RPMI7951 (cell line): ENCODE results near the gene PRSS36. TPM values are rescaled to one million over a fixed set of nuclear protein-coding genes. Genes with fewer than 3 reads are reported as not detected.
"Not testable (repeated sequence)": the region's sequence is repeated elsewhere in the genome, so short reads cannot be mapped to it uniquely, and the experiment has no call there.

Source experiments
- DNase-seq: peaks from one replicate; pipeline ENCODE4 v3.0.0-alpha.2; 2012; ENCODE audit warnings: low read depth
- total RNA-seq: library from RNA; depleted of rRNA; stranded (reverse); fragments of >200 nt; shearing (Covaris generic); gene quantifications from 2 replicates; pipeline ENCODE4 v1.2.3, GENCODE V29; 2014

The PRSS36 gene
- total RNA-seq, 1 experiment from 2014 or later: 1.1 TPM

GRCh38 chr16:31183432-31184428, 33.9 kb upstream of the PRSS36 start:
- DNase-seq: no peak

- no peak for DNase-seq
Observed at GRCh38 chr16:31182391-31182790, 32.5 kb upstream of the PRSS36 start.

DNA sequence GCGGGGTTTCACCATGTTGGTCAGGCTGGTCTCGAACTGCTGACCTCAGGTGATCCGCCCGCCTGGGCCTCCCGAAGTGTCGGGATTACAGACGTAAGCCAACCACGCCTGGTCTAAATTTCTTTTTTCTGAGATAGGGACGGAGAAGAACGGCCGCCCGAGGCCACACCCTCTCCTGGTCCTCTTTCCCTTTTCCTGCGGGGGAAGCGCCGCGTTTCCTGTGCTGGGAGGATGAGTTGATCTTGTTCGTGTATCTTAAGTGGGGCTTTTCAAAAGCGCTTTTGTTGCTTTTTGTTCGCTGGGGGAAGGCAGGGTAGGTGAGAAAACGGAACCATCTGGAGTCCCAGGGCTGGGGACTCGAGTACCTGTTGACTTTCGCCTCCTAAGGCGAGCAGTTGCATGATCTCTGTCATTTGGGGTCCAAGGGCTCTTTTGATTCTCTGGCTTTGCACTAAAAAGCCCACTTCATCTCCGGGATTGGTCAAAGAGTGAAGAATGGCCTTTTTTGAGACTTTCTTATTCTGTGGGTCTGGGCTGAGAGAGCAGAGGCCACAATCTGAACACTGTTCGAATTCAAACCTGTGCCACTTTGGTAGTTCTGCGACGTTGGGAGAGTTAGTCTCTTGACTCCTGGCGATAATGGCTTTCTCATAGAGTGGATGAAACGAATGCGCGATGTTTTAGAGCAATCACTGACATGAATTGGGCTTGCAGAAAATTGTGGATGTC, 31.4 kb upstream of the PRSS36 start:
- DNase-seq: peak; percentile 60

DNA sequence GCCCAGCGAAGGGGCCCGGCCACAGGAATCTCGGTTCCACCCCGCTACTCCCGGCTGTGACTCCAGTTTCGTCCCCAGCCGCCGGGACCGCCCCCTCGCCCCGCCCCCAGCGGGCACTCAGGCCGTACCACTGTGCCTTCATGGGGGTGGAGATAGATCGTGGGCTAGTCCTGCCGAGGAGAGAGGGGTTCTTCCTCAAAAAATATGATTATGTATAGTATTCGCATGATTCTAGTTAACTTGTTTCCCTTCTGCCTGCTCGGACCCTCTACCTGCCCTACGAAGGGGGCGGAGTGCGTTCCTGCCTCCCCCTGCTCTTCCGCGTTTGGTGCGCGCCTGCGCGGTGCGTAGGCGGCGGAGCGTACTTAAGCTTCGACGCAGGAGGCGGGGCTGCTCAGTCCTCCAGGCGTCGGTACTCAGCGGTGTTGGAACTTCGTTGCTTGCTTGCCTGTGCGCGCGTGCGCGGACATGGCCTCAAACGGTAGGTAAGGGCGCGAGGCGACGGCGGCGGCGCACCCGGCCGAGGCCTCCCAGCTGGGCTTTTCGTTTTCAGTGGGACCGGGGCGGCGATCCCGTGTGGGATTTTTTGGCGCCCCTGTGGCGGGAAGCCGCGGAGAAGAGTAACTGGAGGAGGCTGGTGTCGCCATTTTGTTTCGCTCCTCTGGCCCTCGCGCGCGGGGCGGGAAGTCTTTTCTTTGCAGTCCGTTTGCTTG, 30.0 kb upstream of the PRSS36 start, which contains the start of gene FUS:
FUS (plus strand) TSS at position 393 of the 713 bp plus-strand sequence; CDS start at position 469, 76 bp downstream.
- DNase-seq: peak; percentile 79

- DNase-seq: no peak
Observed at GRCh38 chr16:31179219-31179746, 29.4 kb upstream of the PRSS36 start.

GRCh38 chr16:31177136-31177535, 27.3 kb upstream of the PRSS36 start:
- peak; percentile 94 for DNase-seq

DNA sequence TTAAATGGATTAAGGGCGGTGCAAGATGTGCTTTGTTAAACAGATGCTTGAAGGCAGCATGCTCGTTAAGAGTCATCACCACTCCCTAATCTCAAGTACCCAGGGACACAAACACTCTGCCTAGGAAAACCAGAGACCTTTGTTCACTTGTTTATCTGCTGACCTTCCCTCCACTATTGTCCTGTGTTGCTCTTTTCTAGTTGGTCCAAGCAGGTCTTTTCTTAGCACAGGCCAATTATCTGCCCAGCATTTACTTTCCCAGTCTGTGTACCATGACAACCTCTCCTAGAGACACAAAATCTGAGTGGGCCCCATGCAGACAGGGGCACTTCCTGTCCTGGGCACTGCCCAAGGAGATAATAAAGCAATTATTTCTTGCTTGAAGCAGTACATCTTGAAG, 20.2 kb upstream of the PRSS36 start:
- not testable (repeated sequence) for DNase-seq

DNA sequence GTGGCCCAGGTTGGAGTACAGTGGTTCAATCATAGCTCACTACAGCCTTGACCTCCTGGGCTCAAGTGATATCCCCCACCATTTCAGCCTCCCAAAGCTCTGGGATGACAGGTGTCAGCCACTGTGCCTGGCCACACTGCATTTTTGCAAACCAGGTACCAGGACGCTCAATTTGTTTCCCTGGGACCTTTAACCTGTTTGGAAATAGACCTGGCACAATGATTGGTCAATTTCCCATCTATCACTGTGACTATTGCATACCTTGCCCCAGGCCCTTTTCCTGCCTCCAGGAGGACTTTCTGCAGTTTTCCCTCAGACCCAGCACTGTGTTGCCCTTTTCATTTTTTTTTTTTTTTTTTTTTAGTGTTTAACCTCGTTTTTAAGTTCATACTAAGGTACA, 19.0 kb upstream of the PRSS36 start:
- no peak for DNase-seq

- DNase-seq: no peak
Observed at GRCh38 chr16:31167315-31167714, 17.4 kb upstream of the PRSS36 start.

DNA sequence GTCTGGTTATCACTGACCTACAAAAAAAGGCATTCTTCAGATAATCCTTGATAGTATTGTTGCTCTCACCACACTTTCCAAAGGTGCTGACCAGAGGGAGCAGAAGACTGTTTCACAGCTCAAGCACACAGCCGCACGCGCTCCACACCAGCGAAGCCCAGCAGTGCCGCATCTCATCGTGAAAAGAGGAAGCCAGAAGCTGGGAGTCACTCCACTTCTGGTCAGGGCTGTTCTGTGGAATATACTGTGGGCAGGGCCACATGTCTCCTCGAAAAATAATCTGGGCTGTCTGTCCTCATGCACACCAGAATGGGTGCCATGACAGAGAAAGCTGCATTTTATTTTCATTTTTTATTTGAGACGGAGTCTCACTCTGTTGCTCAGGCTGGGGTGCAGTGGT, 7.3 kb upstream of the PRSS36 start:
- no peak for DNase-seq

- DNase-seq: not testable (repeated sequence)
Observed at GRCh38 chr16:31150976-31151375, 1.1 kb upstream of the PRSS36 start.

- DNase-seq: no peak
Observed at GRCh38 chr16:31149332-31149731, 534 bp downstream of the PRSS36 start.

DNA sequence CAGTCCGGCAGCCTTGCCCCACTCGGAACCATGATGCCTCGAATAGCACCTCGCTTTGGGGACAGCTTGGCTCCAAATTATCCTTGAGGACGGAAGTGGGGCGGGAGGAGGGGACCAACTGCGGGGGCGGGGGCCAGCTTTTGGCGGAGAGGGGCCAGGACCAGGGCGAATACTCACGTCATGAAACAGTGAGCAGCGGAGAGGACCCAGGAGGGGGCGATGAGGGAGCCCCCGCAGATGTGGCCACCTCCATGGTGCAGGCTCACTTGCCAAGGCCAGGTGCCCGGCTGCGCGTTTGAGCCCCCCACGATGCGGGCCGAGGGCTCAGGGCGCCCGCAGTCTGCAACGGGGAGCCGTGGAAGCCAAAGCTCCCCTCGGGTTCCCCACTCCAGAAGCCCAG, 970 bp downstream of the PRSS36 start:
- DNase-seq: no peak

DNA sequence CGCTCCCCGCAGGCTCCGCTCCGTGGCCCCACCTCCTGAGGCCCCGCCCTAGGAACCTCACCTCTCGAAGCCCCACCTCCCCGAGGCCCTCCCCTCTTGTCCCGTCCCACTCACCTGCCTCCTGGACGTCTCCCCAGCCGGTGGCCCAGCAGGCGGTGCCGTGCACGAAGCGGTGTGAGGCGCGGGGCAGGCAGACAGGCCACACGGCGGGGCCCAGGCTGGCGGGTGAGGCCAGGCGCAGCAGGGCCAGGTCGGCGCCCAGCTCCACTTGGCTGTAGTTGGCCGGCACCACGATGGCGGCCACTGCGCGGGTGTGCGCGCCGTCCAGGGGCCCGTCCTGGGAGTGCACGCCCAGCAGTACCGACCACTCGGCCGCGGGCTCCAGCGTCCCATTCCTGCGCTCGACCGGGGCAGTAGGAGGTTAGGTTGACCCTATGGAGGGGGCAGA, 1.6 kb downstream of the PRSS36 start:
- no peak for DNase-seq

- no peak for DNase-seq
Observed at GRCh38 chr16:31147574-31147973, 2.3 kb downstream of the PRSS36 start.

- no peak for DNase-seq
Observed at GRCh38 chr16:31145398-31145990, 4.4 kb downstream of the PRSS36 start.

- peak; percentile 11 for DNase-seq
Observed at GRCh38 chr16:31144418-31144817, 5.4 kb downstream of the PRSS36 start.

DNA sequence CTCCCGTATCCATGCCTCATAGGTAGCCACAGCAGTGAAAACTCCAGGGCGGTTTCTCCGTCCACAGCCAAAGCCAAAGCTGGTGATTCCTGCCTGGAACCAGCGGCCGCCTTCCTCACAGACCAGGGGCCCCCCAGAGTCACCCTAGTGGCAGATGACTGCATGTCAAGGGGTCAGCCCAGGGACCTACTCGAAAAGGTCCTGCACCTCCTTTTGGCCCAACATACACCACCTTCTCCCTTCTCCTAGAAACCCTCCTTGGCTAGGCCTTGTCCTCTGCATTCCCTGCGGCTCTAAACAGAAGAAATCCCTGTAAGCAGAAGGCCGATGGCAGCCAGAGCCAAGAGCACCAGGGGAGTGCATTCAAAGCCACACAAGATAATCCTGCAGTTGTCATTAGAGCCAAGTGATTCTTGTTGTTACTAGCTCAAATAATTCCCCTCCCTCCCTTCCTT, 6.1 kb downstream of the PRSS36 start:
- DNase-seq: no peak

- DNase-seq: no peak
Observed at GRCh38 chr16:31143011-31143693, 6.7 kb downstream of the PRSS36 start.
